Right renal pelvis (tissue), 4 donors: ENCODE data around the gene SHISAL1. TPM values are rescaled to one million over a fixed set of nuclear protein-coding genes. Genes with fewer than 3 reads are reported as not detected.
"Not testable (repeated sequence)": the region's sequence is repeated elsewhere in the genome, so short reads cannot be mapped to it uniquely, and the experiment has no call there.

Source experiments
- DNase-seq, 4 donors: peaks; one replicate each; pipeline ENCODE4 v3.0.0-alpha.2; 2013; ENCODE audit warnings: low read depth in 4 of 4, low spot score in 3 of 4, missing footprints in 1 of 4
- polyA plus RNA-seq, 4 donors: library from polyadenylated mRNA; unstranded; fragments of 120-200 nt; gene quantifications; one replicate each; pipeline ENCODE4 v1.2.1, GENCODE V29; 2013; ENCODE audit not compliant: insufficient read length in 4 of 4

SHISAL1 gene
- polyA plus RNA-seq, 4 donors, result 1.6 to 2.5 (median 2.4) TPM

DNA sequence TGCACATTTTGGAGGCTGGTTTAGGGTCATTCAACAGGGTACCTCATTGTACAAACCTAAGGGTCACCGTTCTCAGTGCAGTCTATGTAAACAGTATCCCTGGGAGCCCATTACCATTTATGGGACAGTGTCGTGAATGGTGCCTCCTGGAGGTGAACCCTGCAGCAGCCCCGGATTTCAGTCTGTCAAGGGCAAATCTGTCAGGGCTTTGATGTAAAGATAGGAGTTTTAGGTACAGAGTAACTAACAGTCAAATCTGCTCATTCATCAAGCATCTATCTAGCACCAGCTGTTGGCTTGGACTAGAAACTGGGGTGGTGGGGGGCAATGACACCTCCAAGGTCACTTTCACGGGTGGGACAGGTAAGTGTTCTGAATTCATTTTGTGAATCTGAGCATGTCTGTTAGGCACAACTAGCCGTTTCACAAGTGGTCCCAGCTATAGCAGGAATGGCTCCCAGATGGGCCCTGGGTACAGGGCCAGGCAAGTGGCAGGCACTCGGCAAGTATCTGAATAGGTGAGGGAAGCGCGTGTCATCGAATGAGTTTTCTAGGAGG lies 68.4 kb downstream of the SHISAL1 start:
- no peak for DNase-seq

DNA sequence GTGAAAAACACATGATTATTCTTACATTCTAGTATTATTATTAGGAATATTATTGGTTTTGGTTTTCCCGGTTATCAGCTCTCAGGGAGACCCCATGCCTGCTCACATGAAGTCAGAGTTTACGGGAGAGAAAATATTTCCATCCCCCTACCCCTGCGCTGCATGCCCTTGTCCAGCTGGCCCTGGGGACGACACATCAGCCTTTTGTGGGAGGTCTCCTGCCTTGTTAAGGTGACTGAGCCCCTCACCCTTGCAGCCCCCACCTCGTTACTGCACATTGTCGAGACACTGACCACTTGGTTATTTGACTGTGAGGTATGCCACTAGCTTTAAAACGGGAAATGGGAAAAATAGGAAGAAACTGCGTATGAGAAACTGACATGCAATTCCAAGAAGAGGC lies 69.0 kb downstream of the SHISAL1 start:
- no peak for DNase-seq

DNA sequence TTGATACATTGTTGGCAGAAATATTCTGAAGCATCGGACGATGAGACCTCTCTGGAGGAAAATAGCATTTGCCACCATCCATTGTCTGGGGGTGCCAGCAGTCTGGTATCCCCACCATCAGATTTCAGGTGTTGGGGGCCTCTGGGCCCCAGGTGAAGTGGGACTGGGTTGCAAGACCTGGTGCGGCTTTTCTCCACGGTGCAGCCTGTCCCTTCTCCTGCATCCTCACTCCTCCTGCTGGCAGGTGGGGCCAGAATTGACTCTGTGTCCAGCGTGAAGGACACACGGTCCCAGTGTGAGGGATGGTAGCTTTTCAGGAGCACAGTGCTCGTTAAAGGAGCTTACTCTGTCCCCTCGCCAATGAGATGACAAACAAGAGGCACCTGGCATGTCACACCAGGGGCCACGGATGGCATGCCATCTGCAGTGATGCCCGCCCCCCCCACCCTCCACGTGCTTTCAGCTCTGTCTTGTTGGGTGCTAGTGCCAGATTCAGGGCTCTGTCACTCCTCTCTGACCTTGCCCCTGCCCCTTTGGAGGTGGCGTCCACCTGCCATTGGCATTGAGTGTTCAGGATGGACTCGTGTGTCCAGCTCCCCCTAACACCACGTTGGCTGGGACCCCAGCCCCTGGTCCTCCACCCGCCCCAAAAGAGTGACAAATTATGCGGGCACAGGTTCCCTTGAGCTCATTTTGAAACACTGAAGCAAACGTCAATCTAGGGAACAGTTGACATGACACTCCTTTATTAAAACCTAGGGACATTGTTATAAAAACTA lies 69.6 kb downstream of the SHISAL1 start:
- no peak for DNase-seq

DNA sequence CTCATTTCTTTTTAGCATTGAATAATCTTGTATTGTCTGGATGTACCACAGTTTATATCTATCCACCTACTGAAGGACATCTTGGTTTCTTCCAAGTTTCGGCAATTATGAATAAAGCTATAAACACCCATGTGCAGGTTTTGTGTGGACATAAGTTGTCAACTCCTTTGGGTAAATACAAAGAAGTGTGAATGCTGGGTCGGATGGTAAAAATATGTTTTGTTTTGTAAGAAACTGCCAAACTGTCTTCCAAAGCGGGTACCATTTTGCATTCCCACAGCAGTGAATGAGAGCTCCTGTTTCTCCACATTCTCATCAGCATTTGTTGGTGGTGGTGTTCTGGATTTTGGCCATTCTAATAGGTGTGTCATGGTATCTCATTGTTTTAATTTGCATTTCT lies 71.6 kb downstream of the SHISAL1 start:
- not testable (repeated sequence) for DNase-seq

DNA sequence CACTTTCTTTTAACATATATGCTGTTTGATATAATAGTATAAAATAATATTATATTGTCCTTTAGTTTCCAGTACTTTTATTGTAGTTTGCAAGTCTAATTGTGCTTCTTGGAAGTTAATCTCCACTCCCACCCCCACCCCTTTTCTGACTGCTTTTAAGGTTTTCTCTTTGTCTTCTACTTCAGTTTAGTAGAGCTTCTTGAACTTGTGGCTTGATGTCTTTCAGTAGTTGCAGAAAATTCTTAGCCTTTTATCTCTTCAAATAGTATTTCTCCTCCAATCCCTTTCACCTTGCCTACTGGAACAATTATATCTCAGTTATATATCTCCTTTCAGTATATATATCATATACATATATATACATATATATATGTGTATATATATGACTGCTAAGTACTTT lies 75.5 kb downstream of the SHISAL1 start:
- no peak for DNase-seq

DNA sequence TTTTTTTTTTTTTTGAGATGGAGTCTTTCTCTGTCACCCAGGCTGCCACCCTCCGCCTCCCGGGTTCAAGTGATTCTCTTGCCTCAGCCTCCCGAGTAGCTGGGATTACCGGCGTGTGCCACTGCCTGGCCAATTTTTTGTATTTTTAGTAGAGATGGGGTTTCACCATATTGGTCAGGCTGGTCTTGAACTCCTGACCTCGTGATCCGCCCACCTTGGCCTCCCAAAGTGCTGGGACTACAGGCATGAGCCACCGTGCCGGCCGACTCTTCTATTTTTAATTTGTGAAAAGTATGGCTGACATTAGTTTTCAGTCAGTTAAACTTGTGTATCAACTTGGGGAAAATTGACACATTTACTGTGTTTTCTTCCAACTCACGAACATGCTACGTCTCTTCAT lies 78.4 kb downstream of the SHISAL1 start:
- DNase-seq, result not testable (repeated sequence)

DNA sequence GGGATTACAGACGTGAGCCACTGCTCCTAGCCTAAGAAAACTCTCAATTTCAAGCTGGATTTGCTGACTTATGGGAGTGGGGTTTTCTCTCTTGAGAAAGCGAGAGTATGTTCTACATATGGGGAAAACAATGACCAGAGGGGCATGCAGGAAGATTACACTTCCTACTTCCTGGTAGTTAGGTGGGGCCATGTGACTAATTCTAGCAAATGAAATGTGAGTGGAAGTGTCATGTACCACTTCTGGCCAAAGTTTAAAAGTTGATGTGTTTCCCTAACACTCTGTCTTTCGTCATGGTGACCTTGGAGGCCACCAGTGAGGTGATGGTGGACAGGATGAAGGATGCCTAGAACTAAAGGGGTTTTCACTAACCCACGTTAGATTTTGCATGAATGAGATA lies 81.5 kb downstream of the SHISAL1 start:
- no peak for DNase-seq

DNA sequence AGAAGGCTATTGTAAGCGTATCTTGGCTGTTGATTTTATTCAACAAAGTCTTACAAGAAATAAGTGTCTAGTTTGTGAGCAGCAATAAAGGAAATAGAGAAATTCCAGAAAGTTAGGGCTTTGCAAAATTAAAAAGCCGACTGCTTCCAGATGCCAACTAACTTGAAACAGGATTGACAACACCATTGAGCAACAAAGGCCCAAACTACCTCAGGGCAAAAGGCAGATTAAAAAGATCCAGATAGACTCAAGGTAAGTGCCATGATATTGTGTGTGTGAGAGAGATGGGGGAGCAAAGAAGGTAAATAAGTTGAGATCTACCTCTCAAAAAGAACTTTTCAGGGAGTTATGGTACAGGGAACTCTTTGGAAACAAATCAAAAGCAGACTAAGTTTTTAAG lies 82.9 kb downstream of the SHISAL1 start:
- DNase-seq, result no peak

DNA sequence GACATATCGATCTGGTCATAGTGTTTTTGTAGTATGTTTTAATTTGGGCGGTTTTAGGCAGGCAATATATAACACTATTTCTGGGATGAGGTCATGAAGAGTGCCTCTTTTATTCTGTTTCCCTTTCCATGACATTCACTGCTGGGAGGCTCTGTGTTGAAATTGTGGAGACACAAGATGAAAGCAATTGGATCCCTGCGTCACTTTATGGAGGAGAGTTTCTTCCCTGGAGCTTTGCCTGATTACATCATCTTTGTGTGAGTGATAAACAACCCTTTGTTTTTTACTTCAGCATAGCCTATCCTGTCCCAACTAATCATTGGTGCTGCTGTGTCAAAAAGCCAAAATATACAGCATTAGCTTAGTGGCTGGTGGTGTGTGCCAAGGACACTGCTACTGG lies 83.4 kb downstream of the SHISAL1 start:
- no peak for DNase-seq

DNA sequence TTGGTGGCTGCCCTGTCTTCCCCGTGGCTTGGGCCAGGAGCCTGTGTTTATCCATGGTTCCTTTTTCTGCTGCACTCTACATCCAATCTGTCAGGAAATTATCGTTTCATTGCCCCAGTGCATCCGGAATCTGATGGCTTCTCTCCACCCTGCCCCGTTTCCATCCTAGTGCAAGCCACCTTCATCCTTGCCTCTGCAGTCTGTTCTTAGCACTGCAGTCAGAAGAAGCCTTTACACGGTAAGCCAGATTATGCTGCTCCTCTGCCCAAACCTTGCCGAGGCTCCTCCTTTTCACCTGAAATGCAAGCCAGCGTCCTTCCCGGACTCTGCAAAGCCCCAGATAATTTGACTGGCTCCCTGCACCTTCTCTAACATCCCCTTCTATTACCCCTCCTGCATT lies 86.9 kb downstream of the SHISAL1 start:
- no peak for DNase-seq

DNA sequence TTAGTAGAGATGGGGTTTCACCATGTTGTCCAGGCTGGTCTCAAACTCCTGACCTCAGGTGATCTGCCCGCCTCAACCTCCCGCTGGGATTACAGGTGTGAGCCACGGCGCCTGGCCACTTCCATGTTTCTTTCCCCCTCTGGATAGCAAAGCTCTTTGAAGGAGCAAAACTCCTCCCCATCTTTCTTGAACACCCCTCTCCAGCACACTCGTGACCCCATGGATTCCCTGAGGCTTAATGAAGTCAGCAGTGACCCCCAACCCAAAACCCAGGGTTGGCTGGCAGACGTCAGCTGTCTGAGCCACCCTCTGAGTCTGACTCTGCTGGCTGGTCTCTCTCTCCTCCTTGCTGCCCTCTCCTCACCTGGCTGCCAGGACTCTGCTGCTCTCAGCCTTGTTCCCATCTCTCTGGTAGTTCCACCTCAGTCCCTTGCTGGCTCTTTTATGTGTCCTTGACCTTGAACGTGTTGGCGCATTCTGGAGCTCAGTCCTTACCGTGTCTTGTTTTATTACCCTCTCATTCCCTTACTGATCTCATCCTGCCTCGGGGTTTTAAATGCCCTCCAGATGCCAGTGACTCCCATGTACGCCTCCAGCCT lies 87.6 kb downstream of the SHISAL1 start:
- DNase-seq, result no peak

DNA sequence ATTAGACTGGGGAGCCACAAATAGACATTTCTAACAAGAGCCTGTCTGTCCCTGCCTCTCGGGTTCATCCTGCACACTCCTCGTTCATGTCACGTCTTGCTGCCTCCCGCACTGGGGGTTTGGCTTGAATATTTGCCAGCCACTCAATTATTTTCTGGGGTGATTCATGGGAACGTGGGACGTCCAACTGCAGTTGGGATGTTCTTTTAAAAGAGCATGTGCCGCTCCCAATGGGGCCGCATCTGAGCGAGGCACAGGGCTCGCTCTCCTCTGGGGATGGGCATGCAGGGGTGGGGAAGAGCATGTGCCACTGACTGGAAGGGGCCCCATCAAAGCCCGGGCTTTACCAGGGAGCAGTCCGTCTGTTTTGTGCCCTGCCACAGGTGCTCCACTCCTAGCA lies 88.6 kb downstream of the SHISAL1 start:
- no peak for DNase-seq

DNA sequence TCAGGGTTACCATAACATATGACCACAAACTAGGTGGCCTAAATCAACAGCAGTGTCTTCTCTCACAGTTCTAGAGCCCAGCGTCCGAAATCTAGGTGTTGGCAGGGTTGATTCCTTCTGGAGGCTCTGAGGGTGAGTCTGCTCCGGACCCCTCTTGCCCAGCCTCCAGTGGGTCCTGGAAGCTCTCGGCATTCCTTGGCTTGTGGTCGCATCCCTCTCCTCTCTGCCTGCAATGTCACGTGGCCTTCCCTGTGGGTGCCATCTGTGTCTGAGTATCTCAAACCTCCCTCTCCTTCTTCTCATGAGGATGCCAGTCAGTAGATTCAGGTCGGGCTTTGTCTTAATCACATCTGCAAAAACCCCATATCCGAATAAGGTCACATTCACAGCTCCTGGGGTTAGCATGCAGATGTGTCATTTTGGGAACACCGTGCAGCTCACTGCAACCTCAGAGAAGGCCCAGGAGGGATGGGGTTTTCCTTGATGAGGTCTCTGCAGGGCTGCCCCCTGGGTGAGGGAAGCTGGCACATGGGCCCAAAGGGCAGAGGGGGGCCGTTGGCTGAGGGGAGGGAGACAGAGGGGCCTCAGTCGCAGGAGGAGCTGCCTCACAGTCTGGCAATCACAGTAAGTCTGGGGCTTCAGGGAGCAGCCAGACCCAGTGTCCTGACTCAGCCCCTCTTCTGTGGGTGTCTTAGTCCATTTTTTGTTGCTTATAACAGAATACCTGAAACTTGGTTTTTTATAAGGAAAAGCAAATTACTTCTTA lies 90.9 kb downstream of the SHISAL1 start:
- no peak for DNase-seq

DNA sequence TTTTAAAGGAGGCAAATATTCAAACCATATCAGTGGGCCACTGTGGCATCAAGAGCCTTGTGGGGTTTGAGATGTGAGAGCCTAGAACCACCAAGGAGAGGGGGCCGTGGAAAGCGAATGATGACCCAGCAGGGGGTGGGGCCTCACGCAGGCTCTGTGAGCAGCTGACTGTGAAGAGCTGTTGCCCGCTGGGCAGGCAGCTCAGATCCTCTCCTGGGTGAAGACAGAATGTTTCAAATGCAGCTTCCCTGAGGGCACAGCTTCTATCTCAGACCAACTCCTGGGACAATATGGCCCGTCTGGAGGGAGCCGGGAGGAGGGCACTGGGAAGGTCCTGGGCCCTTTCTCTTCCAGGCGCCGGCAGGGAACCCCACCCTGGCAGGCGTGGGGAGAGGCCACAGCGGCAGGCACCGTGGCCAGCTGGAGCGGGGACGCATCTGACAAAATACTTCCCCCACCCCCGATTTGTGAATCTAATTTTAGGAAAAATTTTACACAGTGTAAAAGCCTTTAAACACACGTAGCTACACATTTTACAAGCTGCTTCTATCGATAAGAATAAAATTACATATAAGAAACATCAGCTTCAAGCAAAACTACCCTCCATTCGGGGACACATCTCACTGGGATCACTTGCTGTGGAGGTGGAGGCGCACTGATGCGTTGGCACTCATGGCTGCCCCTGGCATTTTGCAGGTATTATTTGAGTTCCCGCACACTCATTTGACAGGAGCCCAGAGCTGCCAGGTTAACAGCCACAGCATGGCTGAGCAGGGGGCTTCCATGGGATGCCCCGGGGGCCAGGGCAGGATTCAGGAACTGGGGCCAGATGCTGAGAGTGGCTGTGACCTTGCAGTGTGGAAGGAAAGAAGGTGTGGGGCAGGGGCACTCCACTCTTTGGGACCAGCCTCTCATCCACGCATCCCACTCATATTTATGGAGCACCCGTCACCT lies 91.7 kb downstream of the SHISAL1 start:
- no peak for DNase-seq

DNA sequence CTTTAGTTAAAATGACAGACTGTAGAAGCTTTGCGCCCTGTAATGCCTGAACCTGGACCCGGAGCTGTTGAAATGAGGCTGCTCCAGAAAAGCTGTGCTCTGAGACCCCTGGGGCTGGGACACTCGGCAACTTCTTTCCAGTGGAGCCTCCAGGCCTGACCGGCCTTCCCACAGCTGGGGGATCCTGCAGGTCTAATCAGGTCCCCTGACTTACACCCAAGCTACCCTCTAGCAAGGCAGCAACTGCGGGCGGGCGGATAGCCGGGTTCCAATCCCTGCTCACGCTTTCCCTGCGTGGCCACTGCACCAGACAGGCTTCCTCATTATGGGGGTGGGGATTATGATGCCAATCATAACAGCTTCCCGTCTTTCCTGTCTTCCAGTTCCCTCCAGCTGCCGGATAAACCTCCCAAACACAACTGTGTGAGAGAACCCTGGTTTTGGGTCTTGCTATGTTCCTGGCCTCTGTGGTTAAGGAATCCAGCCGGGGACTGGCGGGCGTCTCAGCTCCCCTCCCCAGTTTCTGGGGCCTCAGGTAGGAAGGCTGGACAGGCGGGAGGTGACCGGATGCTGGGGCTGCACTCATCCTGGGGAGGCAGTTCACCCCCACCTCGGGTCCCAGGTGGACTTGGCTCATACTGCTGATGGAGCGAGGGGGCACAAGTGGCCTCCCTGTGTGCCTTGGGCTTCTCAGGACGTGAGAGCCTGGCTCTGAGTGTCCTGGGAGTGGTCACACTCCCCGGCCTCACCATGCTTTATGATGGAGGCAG lies 93.5 kb downstream of the SHISAL1 start:
- no peak for DNase-seq

DNA sequence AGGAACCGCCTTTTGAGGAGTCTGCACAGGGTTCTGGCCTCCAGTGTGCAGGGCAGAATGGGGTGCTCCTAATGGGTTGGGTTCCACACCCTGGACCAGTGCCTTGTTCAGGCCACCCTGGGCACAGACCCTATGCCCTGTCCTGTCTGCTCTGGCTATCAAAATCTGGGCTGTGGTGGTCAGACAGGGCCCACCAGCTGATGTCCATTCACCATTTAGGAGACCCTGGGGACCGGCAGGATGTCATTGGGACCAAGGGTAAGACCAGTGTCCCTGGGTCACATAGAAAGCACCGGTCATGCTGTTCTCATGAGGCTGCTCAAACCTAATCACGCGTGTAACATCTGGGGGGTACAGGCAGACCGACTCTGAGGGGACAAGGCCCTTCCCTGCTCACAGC lies 94.7 kb downstream of the SHISAL1 start:
- no peak for DNase-seq

DNA sequence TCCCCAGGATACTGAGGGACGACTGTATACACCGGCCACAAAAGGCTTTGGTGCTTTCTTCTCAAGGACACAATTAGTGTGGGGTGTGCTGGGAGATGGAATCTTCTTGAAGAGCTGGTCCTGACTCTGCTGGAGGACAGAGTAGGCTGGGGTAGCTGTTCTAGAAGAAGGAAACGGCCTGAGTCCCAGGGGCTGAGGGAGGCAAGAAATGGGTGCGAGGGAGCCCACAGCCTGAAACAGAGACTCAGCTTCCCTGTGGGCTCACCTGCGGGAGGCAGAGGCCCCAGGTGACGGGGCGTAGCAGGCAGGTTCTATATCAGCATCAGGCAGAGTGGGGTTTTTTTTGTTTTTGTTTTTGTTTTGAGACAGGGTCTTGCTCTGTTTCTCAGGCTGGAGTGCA lies 95.4 kb downstream of the SHISAL1 start:
- DNase-seq, result no peak

DNA sequence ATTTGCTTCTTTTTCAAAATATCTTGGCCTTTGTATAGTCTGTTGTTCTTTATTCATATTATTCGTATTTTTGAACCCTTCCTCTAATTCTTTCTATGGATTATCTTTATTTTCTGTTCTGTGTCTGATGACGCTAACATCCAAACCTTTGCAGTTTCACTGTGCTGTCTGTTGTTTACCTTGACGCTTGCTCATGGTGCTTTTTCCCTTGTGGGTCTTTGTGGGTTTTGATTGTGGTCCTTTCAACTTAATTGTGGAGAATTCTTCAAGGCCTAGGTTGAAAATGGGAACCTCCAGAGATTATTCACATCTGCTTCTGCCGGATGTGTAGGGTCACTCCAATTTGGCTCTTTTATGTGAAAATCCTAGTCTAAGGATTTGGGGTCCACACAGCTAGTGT lies 97.5 kb downstream of the SHISAL1 start:
- DNase-seq, result no peak

DNA sequence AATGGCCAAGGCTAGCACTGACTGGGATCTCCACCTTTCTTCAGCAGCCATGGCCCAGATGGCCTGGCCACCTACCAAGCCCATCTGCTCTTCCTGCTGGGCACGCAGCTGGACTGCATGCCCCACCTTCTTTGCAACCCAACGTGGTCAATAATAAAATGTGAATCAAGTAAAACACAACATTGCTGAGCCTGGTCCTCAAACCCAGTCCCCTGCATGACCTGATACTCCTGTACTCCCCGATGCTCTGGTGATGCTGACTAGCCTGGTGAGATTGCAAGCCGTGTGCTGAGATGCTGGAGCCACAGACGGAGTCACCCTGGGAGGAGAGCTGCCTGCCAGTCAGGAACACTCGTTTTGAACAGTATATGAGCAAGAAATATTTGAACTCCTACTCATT lies 98.0 kb downstream of the SHISAL1 start:
- no peak for DNase-seq

DNA sequence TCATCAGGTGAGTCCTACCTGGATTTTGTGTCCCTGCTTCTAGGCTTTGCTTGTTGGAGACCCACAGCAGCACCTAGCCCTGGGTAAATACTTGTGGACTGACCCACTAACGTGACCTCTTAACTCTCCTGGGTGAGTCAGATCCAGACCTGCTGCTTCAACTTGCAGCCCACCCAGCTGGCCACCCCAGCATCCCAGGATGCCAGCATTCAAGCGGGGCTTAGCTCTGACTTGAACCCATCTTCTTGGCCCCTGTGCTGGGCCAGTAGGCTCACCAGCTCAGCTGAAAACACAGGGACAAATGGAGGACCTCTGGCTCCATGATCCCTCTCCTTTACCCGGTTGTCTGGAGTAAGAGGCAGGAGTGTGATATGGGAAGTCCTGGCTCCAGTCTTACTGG lies 98.6 kb downstream of the SHISAL1 start:
- no peak for DNase-seq
